WTC11 (cell line): ENCODE measurements around the gene ASPHD1. TPM values are rescaled to one million over a fixed set of nuclear protein-coding genes. Genes with fewer than 3 reads are reported as not detected.
A peak's percentile ranks its signal among the peaks of the same experiment; 100 is the strongest.

Experiments
- CREM ChIP-seq: sonication (generic); formaldehyde crosslinking; IDR thresholded peaks from 2 replicates; pipeline ENCODE4 v1.8.1; 2022; ENCODE audit warnings: mild to moderate bottlenecking, missing genetic modification reagents, moderate library complexity
- E2F4 ChIP-seq: sonication (generic); formaldehyde crosslinking; IDR thresholded peaks from 2 replicates; pipeline ENCODE4 v1.8.1; 2022; ENCODE audit warnings: low read depth, mild to moderate bottlenecking, moderate library complexity, missing genetic modification reagents, borderline replicate concordance
- EMX1 ChIP-seq: fragments of 250-450 bp; sonication (Bioruptor Pico); IDR thresholded peaks from 2 replicates; pipeline ENCODE4 v1.8.0; 2021; ENCODE audit warnings: mild to moderate bottlenecking
- ETV6 ChIP-seq: sonication (generic); formaldehyde crosslinking; IDR thresholded peaks from 2 replicates; pipeline ENCODE4 v1.8.1; 2022; ENCODE audit warnings: mild to moderate bottlenecking, missing genetic modification reagents
- FOXJ3 ChIP-seq: sonication (generic); formaldehyde crosslinking; IDR thresholded peaks from 2 replicates; pipeline ENCODE4 v1.9.0; 2021; ENCODE audit warnings: missing genetic modification reagents, mild to moderate bottlenecking, borderline replicate concordance
- FOXK1 ChIP-seq: sonication (generic); formaldehyde crosslinking; IDR thresholded peaks from 2 replicates; pipeline ENCODE4 v1.8.0; 2022; ENCODE audit warnings: mild to moderate bottlenecking, moderate library complexity, missing genetic modification reagents
- GABPB1 ChIP-seq: sonication (generic); formaldehyde crosslinking; IDR thresholded peaks from 2 replicates; pipeline ENCODE4 v1.8.1; 2023; ENCODE audit warnings: mild to moderate bottlenecking, missing genetic modification reagents
- MYBL2 ChIP-seq: sonication (generic); formaldehyde crosslinking; IDR thresholded peaks from 2 replicates; pipeline ENCODE4 v1.8.1; 2023; ENCODE audit warnings: mild to moderate bottlenecking, moderate library complexity, missing genetic modification reagents
- NR1H2 ChIP-seq: sonication (generic); formaldehyde crosslinking; IDR thresholded peaks from 2 replicates; pipeline ENCODE4 v1.9.0; 2021; ENCODE audit warnings: mild to moderate bottlenecking, moderate library complexity, missing genetic modification reagents
- NR2C2 ChIP-seq: sonication (generic); formaldehyde crosslinking; IDR thresholded peaks from 2 replicates; pipeline ENCODE4 v1.8.0; 2022; ENCODE audit warnings: mild to moderate bottlenecking, missing genetic modification reagents
- RELA ChIP-seq: sonication (generic); formaldehyde crosslinking; IDR thresholded peaks from 2 replicates; pipeline ENCODE4 v1.8.1; 2022; ENCODE audit warnings: missing genetic modification reagents, mild to moderate bottlenecking, borderline replicate concordance
- SMAD3 ChIP-seq: sonication (generic); formaldehyde crosslinking; IDR thresholded peaks from 2 replicates; pipeline ENCODE4 v1.8.0; 2022; ENCODE audit warnings: missing genetic modification reagents, mild to moderate bottlenecking, borderline replicate concordance
- STAT6 ChIP-seq: sonication (generic); formaldehyde crosslinking; conservative IDR thresholded peaks from 2 replicates; pipeline ENCODE4 v1.8.1; 2023; ENCODE audit warnings: mild to moderate bottlenecking, low read depth, missing genetic modification reagents, moderate library complexity
- TCF7 ChIP-seq: sonication (generic); formaldehyde crosslinking; IDR thresholded peaks from 2 replicates; pipeline ENCODE4 v1.8.0; 2022; ENCODE audit warnings: mild to moderate bottlenecking, low read depth, missing genetic modification reagents, moderate library complexity
- TEAD1 ChIP-seq: sonication (generic); formaldehyde crosslinking; IDR thresholded peaks from 2 replicates; pipeline ENCODE4 v1.8.0; 2022; ENCODE audit warnings: mild to moderate bottlenecking, missing genetic modification reagents
- TP53 ChIP-seq: sonication (generic); formaldehyde crosslinking; IDR thresholded peaks from 2 replicates; pipeline ENCODE4 v1.8.1; 2023; ENCODE audit warnings: mild to moderate bottlenecking, missing genetic modification reagents
- ZNF263 ChIP-seq: sonication (generic); formaldehyde crosslinking; IDR thresholded peaks from 2 replicates; pipeline ENCODE4 v1.8.1; 2022; ENCODE audit warnings: low read depth, mild to moderate bottlenecking, moderate library complexity, missing genetic modification reagents
- ZNF416 ChIP-seq: fragments of 250-450 bp; sonication (Bioruptor Pico); IDR thresholded peaks from 2 replicates; pipeline ENCODE4 v1.9.0; 2021; ENCODE audit warnings: mild to moderate bottlenecking, inconsistent platforms
- total RNA-seq: library from RNA; stranded (reverse); gene quantifications from 3 replicates; pipeline ENCODE4 v1.2.3, GENCODE V29; 2021
- TF ChIP-seq, protein P1 (sequence below): sonication (generic); formaldehyde crosslinking; IDR thresholded peaks from 2 replicates; pipeline ENCODE4 v1.8.1; 2023; ENCODE audit warnings: mild to moderate bottlenecking, missing genetic modification reagents, moderate library complexity
- TF ChIP-seq, protein P2 (sequence below): sonication (generic); formaldehyde crosslinking; IDR thresholded peaks from 2 replicates; pipeline ENCODE4 v1.8.0; 2022; ENCODE audit warnings: missing genetic modification reagents
- TF ChIP-seq, protein P3 (sequence below): fragments of 250-450 bp; sonication (Bioruptor Pico); IDR thresholded peaks from 2 replicates; pipeline ENCODE4 v1.9.0; 2021; ENCODE audit warnings: mild to moderate bottlenecking, borderline replicate concordance
- TF ChIP-seq, protein P4 (sequence below): sonication (generic); formaldehyde crosslinking; IDR thresholded peaks from 2 replicates; pipeline ENCODE4 v1.8.0; 2022; ENCODE audit warnings: mild to moderate bottlenecking, missing genetic modification reagents
- TF ChIP-seq, protein P5 (sequence below): sonication (generic); formaldehyde crosslinking; IDR thresholded peaks from 2 replicates; pipeline ENCODE4 v1.8.0; 2022; ENCODE audit warnings: mild to moderate bottlenecking, missing genetic modification reagents

Gene ASPHD1
- total RNA-seq, 1 experiment from 2014 or later: 26.9 TPM

- TF ChIP-seq, protein P1, sequence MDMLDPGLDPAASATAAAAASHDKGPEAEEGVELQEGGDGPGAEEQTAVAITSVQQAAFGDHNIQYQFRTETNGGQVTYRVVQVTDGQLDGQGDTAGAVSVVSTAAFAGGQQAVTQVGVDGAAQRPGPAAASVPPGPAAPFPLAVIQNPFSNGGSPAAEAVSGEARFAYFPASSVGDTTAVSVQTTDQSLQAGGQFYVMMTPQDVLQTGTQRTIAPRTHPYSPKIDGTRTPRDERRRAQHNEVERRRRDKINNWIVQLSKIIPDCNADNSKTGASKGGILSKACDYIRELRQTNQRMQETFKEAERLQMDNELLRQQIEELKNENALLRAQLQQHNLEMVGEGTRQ: 0 out of 2 replicates have a peak, but pooled peaks have one; percentile 25
- TF ChIP-seq, protein P2, sequence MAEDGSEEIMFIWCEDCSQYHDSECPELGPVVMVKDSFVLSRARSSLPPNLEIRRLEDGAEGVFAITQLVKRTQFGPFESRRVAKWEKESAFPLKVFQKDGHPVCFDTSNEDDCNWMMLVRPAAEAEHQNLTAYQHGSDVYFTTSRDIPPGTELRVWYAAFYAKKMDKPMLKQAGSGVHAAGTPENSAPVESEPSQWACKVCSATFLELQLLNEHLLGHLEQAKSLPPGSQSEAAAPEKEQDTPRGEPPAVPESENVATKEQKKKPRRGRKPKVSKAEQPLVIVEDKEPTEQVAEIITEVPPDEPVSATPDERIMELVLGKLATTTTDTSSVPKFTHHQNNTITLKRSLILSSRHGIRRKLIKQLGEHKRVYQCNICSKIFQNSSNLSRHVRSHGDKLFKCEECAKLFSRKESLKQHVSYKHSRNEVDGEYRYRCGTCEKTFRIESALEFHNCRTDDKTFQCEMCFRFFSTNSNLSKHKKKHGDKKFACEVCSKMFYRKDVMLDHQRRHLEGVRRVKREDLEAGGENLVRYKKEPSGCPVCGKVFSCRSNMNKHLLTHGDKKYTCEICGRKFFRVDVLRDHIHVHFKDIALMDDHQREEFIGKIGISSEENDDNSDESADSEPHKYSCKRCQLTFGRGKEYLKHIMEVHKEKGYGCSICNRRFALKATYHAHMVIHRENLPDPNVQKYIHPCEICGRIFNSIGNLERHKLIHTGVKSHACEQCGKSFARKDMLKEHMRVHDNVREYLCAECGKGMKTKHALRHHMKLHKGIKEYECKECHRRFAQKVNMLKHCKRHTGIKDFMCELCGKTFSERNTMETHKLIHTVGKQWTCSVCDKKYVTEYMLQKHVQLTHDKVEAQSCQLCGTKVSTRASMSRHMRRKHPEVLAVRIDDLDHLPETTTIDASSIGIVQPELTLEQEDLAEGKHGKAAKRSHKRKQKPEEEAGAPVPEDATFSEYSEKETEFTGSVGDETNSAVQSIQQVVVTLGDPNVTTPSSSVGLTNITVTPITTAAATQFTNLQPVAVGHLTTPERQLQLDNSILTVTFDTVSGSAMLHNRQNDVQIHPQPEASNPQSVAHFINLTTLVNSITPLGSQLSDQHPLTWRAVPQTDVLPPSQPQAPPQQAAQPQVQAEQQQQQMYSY (CRISPR knock-in tag): 0 out of 2 replicates have a peak, but pooled peaks have one; percentile 19
- no peak for TF ChIP-seq E2F4 (CRISPR knock-in tag)
- peak; percentile 18 for TF ChIP-seq ETV6 (CRISPR knock-in tag)
- no peak for TF ChIP-seq NR2C2 (CRISPR knock-in tag)
- TF ChIP-seq, protein P3, sequence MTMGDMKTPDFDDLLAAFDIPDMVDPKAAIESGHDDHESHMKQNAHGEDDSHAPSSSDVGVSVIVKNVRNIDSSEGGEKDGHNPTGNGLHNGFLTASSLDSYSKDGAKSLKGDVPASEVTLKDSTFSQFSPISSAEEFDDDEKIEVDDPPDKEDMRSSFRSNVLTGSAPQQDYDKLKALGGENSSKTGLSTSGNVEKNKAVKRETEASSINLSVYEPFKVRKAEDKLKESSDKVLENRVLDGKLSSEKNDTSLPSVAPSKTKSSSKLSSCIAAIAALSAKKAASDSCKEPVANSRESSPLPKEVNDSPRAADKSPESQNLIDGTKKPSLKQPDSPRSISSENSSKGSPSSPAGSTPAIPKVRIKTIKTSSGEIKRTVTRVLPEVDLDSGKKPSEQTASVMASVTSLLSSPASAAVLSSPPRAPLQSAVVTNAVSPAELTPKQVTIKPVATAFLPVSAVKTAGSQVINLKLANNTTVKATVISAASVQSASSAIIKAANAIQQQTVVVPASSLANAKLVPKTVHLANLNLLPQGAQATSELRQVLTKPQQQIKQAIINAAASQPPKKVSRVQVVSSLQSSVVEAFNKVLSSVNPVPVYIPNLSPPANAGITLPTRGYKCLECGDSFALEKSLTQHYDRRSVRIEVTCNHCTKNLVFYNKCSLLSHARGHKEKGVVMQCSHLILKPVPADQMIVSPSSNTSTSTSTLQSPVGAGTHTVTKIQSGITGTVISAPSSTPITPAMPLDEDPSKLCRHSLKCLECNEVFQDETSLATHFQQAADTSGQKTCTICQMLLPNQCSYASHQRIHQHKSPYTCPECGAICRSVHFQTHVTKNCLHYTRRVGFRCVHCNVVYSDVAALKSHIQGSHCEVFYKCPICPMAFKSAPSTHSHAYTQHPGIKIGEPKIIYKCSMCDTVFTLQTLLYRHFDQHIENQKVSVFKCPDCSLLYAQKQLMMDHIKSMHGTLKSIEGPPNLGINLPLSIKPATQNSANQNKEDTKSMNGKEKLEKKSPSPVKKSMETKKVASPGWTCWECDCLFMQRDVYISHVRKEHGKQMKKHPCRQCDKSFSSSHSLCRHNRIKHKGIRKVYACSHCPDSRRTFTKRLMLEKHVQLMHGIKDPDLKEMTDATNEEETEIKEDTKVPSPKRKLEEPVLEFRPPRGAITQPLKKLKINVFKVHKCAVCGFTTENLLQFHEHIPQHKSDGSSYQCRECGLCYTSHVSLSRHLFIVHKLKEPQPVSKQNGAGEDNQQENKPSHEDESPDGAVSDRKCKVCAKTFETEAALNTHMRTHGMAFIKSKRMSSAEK (CRISPR knock-in tag): no peak
- peak; percentile 12; the same call in 1 of the 2 replicates for TF ChIP-seq TEAD1
- no peak for TF ChIP-seq EMX1 (CRISPR knock-in tag)
- 0 out of 2 replicates have a peak, but pooled peaks have one; percentile 17 for TF ChIP-seq TP53 (CRISPR knock-in tag)
- no peak for TF ChIP-seq ZNF416 (CRISPR knock-in tag)
- no peak for TF ChIP-seq TCF7 (CRISPR knock-in tag)
- no peak for TF ChIP-seq FOXJ3 (CRISPR knock-in tag)
- peak; percentile 62; the same call in 1 of the 2 replicates for TF ChIP-seq MYBL2
- TF ChIP-seq NR1H2 (CRISPR knock-in tag): no peak
- TF ChIP-seq RELA (CRISPR knock-in tag): 0 out of 2 replicates have a peak, but pooled peaks have one; percentile 40
- TF ChIP-seq GABPB1 (CRISPR knock-in tag): peak; percentile 65; the same call in 1 of the 2 replicates
- TF ChIP-seq STAT6 (CRISPR knock-in tag): no peak
- peak; percentile 49; the same call in 1 of the 2 replicates for TF ChIP-seq CREM
- 0 out of 2 replicates have a peak, but pooled peaks have one; percentile 41 for TF ChIP-seq FOXK1 (CRISPR knock-in tag)
- TF ChIP-seq ZNF263: no peak
- TF ChIP-seq, protein P4, sequence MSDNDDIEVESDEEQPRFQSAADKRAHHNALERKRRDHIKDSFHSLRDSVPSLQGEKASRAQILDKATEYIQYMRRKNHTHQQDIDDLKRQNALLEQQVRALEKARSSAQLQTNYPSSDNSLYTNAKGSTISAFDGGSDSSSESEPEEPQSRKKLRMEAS (CRISPR knock-in tag): peak; percentile 24; the same call in 1 of the 2 replicates
- no peak for TF ChIP-seq SMAD3 (CRISPR knock-in tag)
- TF ChIP-seq, protein P5, sequence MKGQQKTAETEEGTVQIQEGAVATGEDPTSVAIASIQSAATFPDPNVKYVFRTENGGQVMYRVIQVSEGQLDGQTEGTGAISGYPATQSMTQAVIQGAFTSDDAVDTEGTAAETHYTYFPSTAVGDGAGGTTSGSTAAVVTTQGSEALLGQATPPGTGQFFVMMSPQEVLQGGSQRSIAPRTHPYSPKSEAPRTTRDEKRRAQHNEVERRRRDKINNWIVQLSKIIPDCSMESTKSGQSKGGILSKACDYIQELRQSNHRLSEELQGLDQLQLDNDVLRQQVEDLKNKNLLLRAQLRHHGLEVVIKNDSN: no peak
These were observed 37.2 kb upstream of the ASPHD1 start, which contains the start of gene CDIPT (continued) for GRCh38 chr16:29862884-29863668.
